GM18951 (cell line): ENCODE measurements around the gene CD300LF.

Source experiments
- POLR2A ChIP-seq: IDR thresholded peaks from 4 replicates; pipeline ENCODE4 v1.6.1; 2011; ENCODE audit warnings: mild to moderate bottlenecking; ENCODE audit not compliant: insufficient read length, insufficient read depth; ENCODE audit errors: extremely low read depth
- in situ Hi-C: fragments of 300-500 bp; cut with MboI; formaldehyde crosslinking; loops from one replicate; pipeline ENCODE4 v1.12.0; 2022; ENCODE audit warnings: low sequenced_read_pairs, mixed read lengths, inconsistent platforms; ENCODE audit not compliant: unreplicated experiment

The CD300LF gene

GRCh38 chr17:74731347-74731605 is 18.6 kb upstream of the CD300LF start:
- no peak for TF ChIP-seq POLR2A
- in situ Hi-C loops: loop anchor here (10.0 kb wide), 1 partner anchor 76 kb away; no protein-coding TSS in a partner anchor

DNA sequence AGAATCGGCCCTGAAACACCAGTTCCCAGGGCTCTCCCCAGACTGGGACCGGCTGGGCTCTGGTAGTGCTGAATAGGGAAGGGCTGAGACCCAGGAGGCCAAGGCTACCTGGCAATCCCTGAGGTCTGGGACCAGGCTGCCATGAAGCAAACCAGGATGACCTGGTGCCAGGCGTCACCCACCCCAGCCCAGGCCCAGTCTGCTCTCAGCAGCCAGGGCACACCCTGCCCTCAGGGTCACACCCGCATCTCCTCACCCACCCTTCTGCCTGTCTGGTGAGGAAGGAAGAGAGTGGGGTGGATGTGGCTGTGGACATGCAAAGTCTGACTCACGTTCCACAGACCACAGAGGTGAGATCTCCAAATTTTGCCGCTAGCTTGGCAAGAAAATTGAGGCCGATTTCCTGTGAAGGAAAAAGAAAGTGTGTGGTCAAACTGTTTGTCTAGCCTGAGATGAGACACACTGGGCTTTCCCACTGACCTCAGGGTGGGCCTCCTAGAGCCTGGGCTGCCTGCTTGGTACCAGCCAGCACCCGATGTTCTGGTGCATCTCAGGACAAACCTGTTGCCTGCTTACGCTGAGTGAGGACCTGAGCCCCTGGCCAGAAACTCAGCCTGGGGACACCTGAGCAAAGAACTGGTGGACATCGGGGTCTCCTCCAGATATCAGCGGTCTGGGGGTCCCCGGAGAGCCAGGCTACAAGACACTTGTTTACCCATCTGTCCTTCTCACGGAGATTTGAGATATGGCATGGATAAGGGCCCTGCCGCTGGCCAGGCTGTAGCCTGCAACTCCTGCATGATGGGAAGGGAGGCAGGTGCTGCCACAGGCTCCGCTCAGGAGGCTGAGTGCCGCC is 18.0 kb upstream of the CD300LF start:
- in situ Hi-C loops: loop anchor here (10.0 kb wide), 1 partner anchor 76 kb away; no protein-coding TSS in a partner anchor
- TF ChIP-seq POLR2A: no peak

DNA sequence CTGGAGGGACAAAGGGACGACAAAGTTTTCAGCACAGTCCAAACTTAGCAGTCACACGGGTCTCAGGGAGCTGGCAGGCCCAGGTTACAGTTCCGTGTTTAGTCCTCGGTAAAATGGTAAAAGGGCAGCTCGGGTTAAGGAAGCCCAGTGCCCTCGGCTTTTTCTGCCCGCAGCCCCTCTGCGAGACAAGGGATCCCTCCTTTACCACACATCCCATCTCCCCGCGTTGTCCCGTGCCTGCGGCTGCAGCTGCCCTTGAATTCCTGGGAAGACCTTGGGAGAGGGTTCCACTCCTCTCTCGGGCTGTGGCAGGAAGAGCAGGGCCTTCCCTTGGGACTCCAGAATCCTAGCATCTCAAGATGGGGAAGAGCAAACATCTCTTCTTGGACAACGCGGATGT is 17.1 kb upstream of the CD300LF start:
- TF ChIP-seq POLR2A: no peak
- in situ Hi-C loops: loop anchor here (10.0 kb wide), 1 partner anchor 75 kb away; no protein-coding TSS in a partner anchor

DNA sequence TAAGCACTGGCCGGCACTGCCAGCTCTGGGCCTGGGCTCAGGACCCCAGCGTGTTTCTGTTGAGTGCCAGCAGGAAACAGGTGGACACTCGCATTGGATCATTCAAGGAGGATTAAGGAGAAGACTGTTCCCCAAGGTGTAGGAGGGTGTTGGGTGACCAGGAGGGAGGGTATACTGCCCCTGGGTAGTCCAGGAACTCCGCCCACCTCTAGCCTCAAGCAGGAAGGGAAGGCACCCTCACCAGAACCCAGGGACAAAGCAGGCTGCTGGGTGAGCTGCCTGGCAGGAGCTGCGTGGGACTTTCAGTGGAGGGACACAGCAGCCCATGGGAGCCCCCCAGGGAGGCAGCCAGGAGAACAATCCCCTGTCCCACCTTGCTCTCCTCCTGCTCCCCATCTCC is 16.6 kb upstream of the CD300LF start:
- TF ChIP-seq POLR2A: no peak
- in situ Hi-C loops: no loop called here

- no peak for TF ChIP-seq POLR2A
- in situ Hi-C loops: no loop called here
Measured at GRCh38 chr17:74728702-74729075, 16.0 kb upstream of the CD300LF start.

DNA sequence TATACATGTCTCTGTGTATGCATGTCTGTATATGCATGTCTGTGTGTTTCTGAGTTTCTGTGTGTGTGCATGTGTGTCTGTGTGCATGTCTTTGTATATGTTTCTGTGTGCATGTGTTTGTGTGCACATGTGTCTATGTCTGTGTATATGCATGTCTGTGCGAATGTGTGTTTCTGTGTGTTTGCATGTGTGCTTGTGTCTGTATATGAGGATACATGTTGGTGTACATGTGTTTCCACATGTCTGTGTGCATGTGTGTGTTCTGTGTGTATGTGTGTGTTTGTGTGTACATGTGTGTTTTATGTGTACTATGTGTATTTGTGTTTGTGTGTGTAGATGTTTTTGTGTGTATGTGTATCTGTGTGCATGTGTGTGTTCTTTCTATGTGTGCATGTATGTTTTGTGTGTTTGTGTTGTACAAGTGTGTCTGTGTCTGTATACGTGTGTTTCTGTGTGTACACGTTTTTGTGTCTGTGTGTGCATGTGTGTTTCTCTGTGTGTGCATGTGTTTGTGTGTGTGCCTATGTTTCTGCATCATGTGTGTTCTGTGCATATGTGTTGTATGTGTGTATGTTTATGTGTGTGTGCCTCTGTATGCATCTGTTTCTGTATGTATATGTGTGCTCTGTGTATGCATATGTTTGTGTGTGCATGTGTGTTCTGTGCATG is 15.4 kb upstream of the CD300LF start:
- in situ Hi-C loops: no loop called here
- TF ChIP-seq POLR2A: no peak

GRCh38 chr17:74725111-74725510 is 12.4 kb upstream of the CD300LF start:
- in situ Hi-C loops: no loop called here
- TF ChIP-seq POLR2A: no peak

GRCh38 chr17:74723891-74724290 is 11.2 kb upstream of the CD300LF start:
- no peak for TF ChIP-seq POLR2A

DNA sequence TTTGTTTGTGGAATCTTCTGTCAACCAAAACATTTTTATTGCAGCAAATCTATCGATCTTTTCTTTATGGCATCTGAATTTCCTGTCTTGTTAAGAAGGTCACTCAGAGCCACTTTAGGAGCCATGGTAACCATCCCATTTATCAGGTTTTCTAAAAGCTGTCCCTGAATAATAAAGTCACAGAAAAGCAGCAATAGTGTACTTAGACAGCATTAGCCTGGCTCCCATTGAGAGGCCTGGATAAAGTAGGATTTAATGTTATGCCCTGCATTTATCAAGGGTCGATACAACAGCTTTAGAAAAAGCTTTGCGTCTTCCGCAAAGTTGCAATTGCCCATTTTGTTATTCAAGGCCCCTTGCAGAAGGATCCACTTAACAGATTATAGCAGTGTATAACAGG is 10.1 kb upstream of the CD300LF start:
- no peak for TF ChIP-seq POLR2A
- in situ Hi-C loops: no loop called here

More at GRCh38 chr17:74723891-74724290, 11.2 kb upstream of the CD300LF start:
- in situ Hi-C loops: no loop called here

DNA sequence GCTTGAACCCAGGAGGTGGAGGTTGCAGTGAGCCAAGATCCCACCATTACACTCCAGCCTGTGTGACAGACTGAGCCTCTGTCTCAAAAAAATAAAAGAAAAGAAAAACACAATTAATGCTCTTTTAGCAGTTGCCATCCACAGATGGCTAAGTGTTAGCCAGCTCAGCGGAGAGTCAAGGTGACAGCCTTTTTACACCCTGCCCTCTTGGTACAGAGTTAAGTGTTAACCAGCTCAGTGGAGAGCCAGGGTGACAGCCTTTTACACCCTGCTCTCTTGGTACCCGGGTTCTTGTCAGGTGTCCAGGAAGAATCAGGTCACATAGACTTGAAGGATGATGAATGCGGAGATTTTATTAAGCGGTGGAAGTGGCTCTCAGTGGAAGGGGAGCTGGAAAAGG is 7.8 kb upstream of the CD300LF start:
- in situ Hi-C loops: no loop called here
- no peak for TF ChIP-seq POLR2A

DNA sequence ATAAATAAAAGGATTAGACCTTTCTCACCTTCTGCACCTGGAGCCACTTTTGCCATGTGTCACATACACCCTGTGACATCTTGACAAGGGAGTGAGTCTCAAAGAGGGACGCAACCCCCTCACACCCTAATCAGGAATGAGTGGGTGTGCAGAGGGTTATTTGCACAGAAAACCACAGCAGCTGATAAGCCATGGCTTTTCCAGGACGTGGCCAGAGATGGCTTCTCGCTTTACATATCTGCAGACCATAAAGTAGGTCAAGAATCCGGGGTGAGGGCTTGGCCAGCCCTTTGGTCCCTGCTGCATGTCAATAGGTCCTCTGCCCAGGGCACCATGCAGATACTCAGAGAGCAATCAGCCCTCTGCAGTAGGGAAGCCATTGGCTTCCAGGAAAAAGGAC is 2.4 kb upstream of the CD300LF start:
- TF ChIP-seq POLR2A: no peak
- in situ Hi-C loops: no loop called here

GRCh38 chr17:74713171-74713755 is 540 bp upstream of the CD300LF start:
- in situ Hi-C loops: no loop called here
- no peak for TF ChIP-seq POLR2A

DNA sequence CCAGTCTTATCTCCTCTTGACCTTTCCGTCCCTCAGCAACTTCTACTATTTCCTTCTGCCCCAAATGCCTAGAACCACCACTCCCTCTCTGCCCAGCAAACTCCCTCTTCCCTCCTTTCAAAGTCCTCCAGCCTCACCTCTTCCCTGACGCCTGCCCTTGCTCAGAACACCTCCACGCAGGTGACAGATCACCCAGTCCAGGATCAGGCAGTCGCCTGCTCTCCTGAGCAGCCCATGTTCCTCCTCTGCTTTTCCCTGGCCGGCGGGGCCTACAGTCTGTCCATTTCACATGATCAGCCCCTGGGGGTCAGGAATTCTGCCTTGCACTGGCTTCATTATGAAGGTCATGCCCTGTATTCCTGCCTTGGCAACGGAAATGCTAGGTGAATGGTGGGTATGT is 422 bp downstream of the CD300LF start:
- in situ Hi-C loops: no loop called here
- no peak for TF ChIP-seq POLR2A
